T-helper 9 cell (primary cell): Measurements from ENCODE around the gene C2CD4A.
A peak's percentile ranks its signal among the peaks of the same experiment; 100 is the strongest.

ENCODE experiments used
- DNase-seq: peaks from one replicate; pipeline ENCODE4 v3.0.0-alpha.2; 2020

The C2CD4A gene

DNA sequence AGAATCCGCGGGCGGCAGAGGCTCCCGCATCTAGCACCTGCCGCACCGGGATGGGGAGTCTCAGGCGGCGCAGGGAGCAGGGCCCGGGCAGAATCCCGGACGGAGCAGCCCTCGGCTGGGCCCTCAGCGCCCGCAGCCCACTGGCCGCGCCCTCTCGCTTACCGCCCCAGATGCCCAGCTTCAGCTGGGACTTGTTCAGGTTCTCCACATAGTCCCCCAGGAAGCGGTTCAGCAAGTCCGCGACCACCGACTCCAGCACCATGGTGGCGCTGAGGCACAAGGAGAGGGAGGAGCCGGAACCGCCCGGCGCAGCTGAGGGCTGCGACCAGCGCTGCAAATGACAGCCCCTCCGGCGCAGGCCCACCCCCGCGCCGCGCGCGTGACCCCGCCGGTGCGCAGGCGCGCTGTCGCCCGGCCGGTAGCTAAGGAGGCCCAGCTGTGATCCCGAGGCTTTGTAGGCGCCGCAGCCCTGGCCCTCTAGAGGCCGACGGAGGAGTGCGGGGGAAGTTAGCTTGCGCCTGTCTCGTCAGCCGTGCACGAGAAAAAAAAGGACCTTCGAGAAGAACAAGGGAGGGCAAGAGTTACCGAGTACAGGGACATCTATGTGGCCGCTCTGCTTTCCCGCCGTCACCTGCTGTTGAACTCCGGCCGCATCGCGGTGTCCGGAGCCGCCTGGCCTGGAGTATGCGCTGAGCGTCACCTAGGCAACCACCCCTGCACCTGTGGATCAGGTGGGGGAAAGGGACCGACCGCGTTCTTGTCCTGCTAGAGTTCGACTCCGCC, 6.5 kb upstream of the C2CD4A start, which contains the start of gene VPS13C:
TSS of gene VPS13C (minus strand) at position 335 of the 783 bp plus-strand sequence. CDS start at position 262, 73 bp downstream.
- DNase-seq: peak; percentile 81

DNA sequence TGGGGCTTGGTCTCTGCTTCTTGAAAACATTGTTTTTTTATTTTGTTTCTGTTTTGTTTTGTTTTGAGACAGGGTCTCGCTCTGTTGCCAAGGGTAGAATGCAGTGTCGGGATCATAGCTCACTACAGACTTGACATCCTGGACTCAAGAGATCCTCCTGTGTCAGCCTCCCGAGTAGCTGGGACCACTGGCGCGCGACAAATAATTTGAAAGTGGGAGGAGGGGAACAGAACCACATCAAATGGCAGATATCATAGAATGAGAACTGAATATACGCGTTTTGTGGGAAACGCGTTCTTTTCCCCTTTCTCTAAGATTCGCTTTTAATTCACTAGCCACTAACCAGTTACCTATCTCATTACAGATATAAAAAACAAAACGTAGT, 5.9 kb upstream of the C2CD4A start:
- DNase-seq: no peak

DNA sequence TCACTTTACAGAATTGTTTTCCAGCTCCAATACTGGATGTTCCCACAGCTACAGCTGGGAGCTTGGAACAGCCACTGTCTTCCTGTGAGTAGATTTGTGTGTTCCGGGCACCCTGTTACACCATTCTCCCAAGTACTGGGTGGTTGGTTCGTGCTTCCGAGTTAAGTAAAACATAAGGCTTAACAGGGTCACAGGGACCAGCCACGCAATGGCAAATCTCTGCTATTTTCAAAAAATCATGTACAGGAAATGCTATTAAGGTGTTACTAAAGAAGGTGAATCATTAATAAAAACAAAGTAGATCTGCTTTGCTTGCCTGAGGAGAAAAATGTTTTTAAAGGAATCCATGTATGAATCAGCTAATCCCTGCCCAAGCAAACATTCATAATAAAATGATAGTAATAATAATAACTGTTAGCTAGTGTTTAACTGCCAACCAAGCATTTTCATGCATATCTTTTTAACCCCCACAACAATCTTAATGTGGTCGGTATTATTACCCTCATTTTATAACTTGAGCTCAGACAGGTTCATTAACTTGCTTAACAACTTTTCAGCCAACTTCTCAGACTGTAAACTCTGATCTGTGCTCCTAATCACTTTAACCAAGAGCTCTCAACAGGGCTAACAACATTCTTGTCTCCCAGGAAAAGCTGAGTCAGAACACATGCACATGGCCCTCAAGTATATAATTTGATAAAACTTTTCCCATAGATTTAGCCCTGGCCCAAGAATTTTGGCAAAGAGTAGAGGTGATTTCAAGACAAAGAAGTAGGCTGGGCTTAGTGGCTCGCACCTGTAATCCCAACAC, 2.7 kb upstream of the C2CD4A start:
- DNase-seq: no peak

DNA sequence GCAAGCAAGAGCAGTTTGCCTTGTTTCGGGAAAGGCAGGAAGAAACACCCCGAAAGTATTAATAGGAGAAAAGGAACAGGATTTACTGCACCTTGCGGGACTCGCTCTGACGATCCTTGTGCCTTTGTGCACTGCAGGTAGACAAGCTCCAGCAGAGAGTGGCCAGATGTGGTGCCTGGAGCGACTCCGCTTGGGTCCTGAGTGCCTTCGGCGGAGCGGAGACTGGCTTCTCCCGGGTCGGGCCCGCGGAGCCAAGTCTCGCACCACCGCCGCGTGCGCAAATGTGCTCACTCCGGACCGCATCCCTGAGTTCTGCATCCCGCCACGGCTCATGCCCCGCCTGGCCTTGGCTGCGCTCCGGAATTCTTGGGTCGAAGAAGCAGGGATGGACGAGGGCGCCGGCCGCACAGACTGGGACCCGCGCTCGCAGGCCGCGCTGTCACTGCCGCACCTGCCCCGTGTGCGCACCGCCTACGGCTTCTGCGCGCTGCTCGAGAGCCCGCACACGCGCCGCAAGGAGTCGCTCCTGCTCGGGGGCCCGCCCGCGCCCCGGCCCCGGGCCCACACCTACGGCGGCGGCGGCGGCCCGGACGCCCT, 769 bp downstream of the C2CD4A start:
- peak; percentile 4 for DNase-seq

DNA sequence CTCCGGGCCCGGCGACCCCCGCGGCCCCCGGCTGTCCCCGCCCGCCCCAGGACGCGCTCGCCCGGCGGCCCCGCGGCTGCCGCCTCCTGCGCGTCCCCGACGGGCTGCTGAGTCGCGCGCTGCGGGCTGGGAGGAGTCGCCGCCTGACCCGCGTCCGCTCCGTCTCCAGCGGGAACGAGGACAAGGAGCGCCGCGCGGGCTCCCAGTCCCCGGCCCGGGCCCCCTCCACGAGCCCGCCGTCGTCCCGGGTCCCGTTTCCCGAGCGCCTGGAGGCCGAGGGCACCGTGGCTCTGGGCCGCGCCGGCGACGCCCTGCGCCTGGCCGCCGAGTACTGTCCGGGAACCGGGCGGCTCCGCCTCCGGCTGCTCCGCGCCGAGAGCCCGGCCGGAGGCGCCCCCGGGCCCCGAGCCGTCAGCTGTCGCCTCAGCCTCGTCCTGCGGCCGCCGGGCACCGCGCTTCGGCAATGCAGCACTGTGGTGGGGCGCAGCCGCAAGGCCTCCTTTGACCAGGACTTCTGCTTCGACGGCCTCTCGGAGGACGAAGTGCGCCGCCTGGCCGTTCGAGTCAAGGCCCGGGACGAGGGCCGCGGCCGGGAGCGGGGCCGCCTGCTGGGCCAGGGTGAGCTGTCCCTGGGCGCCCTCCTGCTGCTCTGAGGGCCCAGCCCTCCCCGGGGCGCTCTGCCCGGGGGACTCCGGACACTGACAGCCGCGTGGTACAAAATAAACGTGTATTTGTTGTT, 1.5 kb downstream of the C2CD4A start:
- DNase-seq: peak; percentile 7

DNA sequence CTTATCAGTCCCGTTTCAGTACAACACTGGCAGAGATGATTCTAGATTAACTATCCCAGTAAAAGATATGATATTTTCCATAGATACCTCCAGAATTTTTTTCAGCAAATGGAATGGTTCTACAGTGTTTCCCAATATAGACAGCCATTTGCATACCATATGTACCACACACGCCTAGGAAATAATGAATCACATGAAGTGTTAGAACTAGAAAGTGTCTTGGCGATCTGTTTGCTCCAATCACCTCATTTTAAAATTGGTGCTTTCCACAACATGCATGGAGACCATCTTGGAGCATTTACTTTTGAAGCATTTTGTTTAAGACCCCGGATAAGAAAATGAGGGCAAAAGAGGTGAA, 2.0 kb downstream of the C2CD4A start:
- DNase-seq: no peak

DNA sequence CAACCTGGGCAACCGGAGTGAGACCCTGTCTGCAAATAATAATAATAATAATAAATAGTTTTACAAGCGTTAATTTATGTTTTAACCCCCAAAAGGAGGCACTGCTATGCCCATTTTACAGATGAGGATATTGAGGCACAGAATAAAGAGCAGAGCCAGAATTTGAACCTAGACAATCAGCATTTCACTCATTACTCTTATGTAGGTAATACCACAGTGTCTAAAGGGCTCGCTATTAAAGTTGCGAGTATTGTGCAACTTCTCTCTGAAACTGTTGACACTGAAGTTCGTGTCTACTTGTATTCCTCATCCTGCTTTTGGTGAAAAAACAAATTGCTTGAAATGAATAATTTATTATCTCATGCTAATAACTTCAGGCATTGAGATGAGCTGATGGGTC, 2.8 kb downstream of the C2CD4A start:
- no peak for DNase-seq

DNA sequence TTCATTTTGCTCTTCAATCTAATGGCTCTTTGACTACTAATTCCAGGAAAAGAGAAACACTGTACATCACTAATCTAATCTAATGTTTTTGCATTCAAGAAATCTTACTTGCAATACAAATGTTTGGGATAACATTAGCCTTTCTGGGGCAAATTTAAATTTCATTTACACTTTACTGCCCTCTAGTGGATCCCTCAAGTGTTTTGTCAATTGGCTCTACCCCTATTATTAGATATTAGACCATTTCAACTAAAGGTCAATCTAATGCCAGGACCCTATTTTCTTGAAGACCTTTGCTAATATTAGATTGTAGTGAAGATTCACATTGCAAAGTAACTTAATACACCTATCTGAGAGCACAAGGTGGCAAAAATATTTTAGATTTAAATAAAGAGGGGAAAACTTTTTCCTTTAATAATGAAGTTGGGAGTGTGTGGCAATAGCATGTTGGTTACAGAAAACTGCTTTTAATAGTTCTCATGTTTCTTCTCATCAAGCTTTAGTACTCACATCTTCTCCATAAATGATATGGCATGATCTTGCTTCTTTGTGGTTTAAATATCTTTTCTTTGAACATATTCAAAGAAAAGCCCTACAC, 5.0 kb downstream of the C2CD4A start:
- DNase-seq: no peak

DNA sequence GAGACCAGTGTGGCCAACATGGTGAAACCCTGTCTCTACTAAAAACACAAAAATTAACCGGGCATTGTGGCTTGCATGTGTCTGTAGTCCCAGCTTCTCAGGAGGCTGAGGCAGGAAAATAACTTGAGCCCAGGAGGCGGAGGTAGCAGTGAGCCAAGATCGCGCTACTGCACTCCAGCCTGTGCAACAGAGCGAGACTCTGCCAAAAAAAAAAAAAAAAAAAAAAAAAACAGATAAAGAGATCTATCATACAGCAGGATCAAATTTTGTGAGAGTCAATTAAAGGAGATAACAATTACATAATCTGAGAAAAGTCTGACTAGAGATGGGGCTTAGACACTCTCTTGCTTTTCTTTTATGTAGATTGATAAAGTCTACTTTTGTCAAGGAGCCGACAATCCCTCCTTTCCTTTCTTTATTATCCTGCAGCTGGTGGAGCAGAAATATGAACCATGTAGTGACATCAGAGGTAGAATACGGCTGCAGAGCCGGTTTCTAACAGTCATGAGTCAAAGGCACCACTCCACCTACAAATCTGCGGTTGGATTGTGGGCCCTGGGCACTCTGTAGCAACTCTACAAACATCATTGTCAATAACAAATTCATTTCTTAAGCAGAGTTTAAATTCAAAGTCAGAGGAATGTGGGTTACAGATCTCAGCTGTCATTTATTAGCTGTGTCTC, 9.0 kb downstream of the C2CD4A start:
- DNase-seq: no peak

DNA sequence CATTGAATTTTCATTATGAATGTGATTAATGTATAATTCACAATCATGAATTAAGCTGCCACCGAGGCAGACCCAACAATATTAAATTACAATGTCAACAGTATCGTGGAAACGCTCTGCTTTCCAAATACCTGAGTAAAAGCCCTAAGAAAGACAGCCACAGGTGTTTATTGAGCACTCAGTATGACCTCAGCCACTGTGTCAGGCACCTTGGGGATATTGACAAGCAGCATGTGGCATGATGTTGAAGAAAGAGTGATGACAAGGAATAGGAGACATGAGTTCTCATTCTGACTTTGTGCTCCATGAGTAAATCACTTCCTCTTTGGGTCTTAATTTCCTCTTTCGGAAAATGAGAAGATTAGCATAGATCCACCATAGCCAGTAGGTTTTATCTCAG, 12.8 kb downstream of the C2CD4A start:
- DNase-seq: no peak

DNA sequence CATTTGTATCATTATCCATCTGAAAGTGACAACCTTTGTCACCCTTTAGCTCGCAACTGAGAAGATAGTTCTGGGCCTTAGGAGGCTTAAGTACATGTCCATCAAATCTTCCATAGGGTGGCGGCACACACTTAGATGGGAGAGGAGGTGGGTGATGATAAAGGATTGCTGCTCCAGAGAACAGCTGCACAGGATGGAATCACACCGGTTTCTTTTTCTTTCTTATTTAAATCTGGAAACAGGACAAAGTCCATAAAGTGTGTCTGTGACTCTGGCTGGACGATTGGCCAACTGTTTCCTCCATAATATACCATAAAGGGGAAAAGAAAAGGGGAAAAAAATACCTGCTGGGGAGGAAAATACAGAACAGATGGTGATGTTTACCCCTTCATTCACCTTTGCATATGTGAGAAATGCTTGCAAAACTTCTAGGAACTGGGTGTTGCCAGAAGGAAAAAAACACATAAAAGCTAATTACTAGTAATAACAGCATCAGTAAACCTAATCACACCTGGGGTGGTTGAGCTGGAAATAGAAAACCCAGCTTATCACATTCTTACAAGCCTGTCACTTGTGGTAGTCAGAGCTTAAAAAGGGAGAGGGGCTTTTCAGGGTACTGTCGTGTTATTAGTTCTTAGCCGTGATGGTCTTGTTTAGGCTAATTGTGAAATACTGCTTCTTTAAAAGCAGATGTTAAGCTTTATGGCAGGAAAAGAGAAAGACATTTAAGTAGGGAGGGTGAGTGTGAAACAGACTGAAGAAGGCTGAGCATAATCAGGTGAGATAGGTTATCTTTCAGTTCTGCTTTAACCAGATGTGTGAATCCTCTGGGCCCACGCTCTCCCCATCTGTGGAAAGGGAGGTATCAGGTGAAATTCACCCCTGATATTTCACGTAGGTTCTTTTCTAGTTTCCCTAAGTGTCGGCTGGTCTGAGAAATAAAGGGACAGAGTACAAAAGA, 16.7 kb downstream of the C2CD4A start:
- no peak for DNase-seq

DNA sequence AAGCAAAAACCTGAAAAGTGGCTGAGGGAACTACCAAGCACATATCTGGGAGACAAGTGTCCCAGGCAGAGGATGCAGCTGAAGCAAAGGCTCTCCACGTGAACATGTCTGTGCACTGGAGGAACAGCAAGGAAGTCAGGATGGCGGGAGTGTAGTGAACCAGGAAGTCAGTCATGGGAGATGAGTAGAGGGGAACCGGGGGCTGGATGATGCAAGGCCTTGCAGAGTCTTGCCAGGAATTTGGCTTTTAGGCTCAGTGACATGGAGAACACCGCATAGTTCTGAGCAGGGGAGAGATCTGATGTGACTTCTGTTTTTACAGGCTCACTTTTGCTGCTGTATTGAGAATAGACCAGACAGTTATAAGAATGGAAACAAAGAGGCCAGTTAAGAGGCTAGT, 19.0 kb downstream of the C2CD4A start:
- no peak for DNase-seq

DNA sequence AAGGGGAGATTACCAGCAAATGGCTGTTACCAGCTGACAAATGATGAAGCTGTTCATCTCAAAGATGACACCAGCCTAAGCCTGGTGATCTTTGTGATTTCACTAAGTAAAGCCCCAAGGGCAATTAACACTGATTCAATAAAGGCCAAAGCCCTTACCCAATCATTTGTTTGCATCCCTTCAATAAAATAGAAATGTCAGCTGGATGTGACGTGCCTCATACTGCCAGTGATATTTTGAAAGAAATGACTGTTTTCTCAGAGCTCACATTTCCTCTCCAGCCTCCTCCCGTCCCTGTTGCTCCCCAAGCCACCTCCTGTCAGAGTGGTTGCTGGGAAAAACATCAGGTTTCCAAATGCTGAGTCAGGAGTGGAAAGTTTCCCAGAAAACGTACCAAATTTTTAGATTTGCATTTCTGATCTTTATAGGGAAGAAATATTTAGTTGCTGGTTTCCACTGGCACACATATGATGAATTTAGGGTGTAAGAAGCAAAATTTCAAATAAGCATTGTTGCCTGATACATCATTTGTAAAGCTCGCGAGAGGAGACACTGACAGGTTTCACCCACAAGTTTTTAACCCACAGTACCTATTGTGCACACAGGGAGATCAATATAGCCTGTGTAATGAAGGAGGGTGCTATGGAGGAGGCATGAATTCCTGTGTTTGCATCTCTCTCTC, 21.0 kb downstream of the C2CD4A start:
- no peak for DNase-seq

DNA sequence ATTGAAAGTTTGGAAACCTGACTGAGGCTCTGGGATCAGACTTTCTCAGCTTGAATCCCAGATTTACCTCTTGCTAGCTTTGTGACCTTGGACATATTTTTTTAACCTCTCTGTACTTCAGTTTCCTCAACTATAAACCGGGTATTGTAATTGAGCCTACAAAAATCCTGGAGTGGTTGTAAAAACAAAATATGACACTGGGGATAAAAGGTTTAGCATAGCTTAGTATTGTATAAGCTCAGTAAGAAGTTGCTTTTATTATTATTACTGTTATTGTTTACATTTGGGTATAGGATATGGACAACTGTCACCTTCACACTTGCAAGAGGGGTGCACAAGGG, 21.5 kb downstream of the C2CD4A start:
- DNase-seq: no peak

DNA sequence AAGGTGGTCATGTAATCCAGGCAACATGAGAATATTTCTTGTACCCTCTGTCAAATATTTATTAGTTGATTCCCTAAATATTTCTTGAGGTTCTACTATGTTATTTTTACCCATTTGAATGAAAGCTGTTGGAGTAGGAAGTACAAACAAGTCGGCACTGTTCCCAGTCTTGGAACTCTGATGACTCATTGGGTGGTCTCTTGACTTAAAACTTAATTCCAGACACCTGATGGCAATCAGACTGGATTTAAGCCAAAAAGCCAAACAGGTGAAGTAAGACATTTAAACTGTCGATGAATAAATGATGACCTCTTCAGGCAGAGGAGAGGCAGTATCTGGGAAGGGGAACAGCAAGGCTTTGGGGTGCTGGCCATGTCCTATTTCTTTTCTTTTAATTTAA, 22.8 kb downstream of the C2CD4A start:
- DNase-seq: no peak

DNA sequence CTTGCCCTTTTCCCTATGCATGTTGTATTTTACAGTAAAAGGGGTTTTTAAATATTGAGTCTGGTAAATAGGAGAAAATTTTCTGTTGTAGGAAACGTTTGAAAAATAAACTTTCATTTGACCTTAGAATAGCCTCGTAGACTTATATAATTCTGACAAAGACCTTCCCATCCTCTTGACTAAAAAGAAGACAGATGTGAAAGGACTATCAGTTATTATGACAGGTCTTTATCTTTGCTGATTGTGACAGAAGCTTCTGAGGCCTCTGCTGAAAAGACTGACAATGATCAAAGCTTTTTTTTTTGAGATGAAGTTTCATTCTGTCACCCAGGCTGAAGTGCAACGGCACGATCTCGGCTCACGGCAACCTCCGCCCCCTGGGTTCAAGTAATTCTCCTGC, 24.2 kb downstream of the C2CD4A start:
- no peak for DNase-seq

DNA sequence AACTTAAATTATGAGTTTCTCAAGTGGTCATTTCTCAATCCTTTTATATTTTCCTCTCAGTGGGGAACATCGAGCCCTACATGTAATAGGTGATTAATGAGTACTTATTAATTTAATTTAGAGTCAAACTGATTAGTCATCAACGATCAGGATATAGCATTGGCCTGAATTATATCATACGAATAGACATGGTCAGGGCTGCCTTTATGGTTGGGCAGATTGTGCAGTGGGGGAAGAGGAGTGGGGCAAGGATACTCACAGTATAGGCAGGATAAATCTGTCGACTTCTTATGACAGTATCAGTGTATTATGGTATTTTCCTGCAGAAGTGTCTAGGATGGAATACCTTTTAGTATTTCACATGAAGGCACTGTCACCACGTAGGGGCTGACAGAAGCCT, 27.0 kb downstream of the C2CD4A start:
- no peak for DNase-seq

DNA sequence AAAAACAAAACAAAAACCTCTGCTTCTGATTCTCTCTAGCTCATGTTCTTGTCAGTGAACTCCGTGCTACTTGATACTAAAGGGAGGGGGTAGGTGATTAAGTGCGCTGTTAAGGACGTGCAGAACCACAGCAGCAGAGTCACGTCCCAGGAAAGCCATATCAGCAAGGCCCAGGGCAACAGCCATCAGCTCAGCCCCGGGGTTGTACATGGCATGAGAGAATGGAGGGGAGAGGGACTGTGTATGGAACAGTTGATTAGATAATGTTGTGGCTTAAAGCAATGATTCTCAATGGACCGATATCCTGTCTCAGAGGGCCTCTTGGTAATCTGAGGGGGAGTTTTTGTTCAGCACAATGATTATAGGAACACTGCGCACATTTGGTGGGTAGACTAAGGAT, 27.6 kb downstream of the C2CD4A start:
- DNase-seq: no peak

DNA sequence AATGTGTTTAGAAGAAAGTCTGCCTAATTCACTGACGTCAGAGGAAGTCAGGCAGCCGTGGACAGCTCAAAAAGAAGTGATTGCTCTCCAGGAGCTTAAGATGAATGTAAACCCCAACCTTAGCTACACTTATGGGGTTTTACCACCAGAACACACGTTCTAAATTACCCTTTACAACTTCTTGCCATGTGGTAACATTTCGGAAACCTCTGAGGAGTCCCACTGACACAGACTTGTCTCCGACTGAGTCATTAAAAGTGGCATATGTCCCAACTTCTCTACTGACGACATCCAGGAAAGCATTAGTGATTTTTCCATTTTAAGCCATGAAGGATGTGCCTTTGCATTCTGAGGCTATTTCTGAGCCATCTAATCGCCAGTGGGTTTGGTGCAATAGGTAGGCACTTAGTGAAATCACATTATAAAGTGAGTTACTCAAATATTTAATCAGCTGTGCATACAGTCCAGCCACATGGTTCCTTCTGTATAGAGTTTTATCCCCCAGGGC, 32.4 kb downstream of the C2CD4A start:
- DNase-seq: no peak

DNA sequence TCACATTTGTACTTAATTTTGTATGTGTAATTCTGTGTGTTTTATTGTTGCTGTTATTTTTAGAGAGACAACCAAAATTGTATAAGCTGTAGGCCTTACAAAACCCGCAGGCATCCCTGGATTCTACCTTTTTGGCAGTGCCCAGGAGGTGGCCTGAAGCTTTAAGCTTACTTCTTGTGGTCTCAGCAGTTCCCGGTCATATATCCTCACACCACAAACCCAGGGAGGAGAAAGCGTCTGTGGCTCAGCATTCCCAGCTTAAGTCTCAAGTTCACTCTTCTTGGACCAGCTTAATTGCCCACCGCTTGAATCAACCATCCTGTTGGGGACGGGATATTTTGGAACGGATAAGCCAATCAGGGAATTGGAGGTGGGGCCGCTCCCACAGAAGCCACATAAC, 36.7 kb downstream of the C2CD4A start:
- no peak for DNase-seq
